Activated CD4-positive, alpha-beta T cell treated with anti-CD3 and anti-CD28 coated beads, Interleukin-2, amount 10 ng/mL, durations not matched to agents 24 days and 14 days (primary cell): ENCODE data around the gene DPP10. TPM values are rescaled to one million over a fixed set of nuclear protein-coding genes. Genes with fewer than 3 reads are reported as not detected.

ENCODE experiments used
- DNase-seq: peaks from one replicate; pipeline ENCODE4 v3.0.0; 2022
- H3K27ac Mint-ChIP-seq: one replicate; pipeline ENCODE4 v1.8.0; 2022; ENCODE audit warnings: mild to moderate bottlenecking, mixed read lengths
- H3K27me3 Mint-ChIP-seq: one replicate; pipeline ENCODE4 v1.8.0; 2022; ENCODE audit warnings: mixed read lengths
- H3K36me3 Mint-ChIP-seq: one replicate; pipeline ENCODE4 v1.8.0; 2022; ENCODE audit warnings: low read depth, mild to moderate bottlenecking, mixed read lengths
- H3K4me1 Mint-ChIP-seq: one replicate; pipeline ENCODE4 v1.8.0; 2021; ENCODE audit warnings: mixed read lengths
- H3K4me3 Mint-ChIP-seq: one replicate; pipeline ENCODE4 v1.8.0; 2022; ENCODE audit warnings: mild to moderate bottlenecking, moderate library complexity, mixed read lengths
- H3K9me3 Mint-ChIP-seq: one replicate; pipeline ENCODE4 v1.8.0; 2021; ENCODE audit warnings: mixed read lengths
- intact Hi-C: fragments of 100-400 bp; cut with micrococcal nuclease; formaldehyde crosslinking; loops from one replicate; pipeline ENCODE4 v1.15.1; 2023
- total RNA-seq: library from RNA; stranded (reverse); gene quantifications from 2 replicates; pipeline ENCODE4 v1.2.3, GENCODE V29; 2022

DPP10 gene
- total RNA-seq, 1 donor from 2014 or later: not detected

DNA sequence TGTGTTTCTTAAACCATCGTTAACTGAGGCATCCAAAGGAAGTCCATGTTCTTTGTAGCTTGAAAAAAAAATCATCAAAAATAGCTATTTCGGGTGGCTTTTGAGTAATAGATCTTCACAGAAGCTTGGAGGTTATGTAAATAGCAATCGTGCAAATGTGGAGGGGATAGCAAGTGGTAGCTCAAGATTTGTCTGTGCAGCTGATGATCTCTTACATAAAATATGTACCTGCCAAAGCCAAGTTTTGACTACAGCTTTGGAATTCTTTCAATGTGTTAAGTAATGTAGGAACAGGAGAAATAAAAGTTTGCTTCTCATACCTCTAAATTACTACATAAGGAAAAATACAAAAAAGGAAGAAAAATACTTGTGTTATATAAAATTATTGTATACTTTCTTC is 1432.0 kb downstream of the DPP10 start:
- Mint-ChIP-seq H3K9me3 (no peaks in the 10 kb centered on the region), H3K36me3 (no peaks in the 10 kb centered on the region), H3K27me3 (no peaks in the 10 kb centered on the region), H3K27ac (no peak overlapping the region), H3K4me1 (no peaks in the 10 kb centered on the region), H3K4me3 (no peak overlapping the region)
- intact Hi-C loops: no loop called here
- DNase-seq: no peak

DNA sequence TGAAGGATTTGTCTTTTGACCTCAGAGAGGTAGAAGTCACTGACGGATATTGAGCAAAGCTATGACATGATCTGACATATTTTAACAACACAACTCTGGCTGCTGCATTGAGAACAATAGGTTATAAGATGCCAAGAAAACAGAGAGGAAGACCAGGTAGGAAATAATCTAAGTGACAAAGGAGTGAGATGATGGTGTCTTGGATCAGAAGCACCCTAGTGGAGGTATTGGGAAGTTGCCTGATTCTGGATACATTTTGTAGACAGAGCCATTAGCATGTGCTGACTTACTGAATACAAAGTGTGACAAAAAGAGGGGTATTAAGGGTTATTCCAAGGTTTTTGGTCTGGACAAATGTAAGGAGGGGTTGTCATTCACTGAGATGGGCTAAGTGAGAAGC is 1438.1 kb downstream of the DPP10 start:
- no peaks in the 10 kb centered on the region for H3K27me3 Mint-ChIP-seq
- no peaks in the 10 kb centered on the region for H3K4me1 Mint-ChIP-seq
- H3K4me3 Mint-ChIP-seq: no peak overlapping the region
- H3K36me3 Mint-ChIP-seq: no peaks in the 10 kb centered on the region
- intact Hi-C loops: no loop called here
- no peak overlapping the region for H3K27ac Mint-ChIP-seq
- DNase-seq: no peak
- peaks cover 4% of the 10 kb centered on the region for H3K9me3 Mint-ChIP-seq

DNA sequence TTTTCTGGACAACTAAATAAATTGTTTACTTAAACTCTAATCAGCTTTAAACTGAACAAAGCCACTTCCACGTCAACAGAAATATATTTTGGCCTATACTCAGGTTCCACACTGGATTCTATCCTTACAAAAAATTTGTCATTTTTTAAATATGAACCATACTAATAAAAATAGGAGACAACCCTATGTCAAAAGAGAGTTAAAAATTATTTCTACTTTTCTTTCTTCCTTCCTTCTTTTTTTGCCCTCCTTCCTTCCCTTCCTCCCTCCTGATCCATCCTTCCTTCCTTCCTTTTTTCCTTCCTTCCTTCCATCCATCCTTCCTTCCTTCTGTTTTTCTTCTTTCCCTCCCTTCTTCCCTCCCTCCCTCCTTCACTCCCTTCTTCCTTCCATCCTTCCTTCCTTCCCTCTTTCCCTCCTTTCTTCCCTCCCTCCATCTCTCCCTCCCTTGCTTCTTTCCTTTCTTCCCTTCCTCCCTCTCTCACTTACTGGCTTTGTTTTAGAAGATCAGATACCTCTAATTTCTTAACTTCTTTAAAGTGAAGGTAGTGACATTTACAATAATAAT is 1444.9 kb downstream of the DPP10 start:
- Mint-ChIP-seq H3K27ac (no peak overlapping the region), H3K9me3 (peaks cover 19% of the 10 kb centered on the region), H3K36me3 (no peaks in the 10 kb centered on the region), H3K27me3 (no peaks in the 10 kb centered on the region), H3K4me1 (no peaks in the 10 kb centered on the region), H3K4me3 (no peak overlapping the region)
- intact Hi-C loops: no loop called here
- DNase-seq: no peak
